HepG2 (cell line): Measurements from ENCODE around the gene AKR7A3. TPM values are rescaled to one million over a fixed set of nuclear protein-coding genes. Genes with fewer than 3 reads are reported as not detected.

Experiments used
- ATAC-seq: fragments of 200-7000 bp; cut with Tn5 transposase; 3 replicates; pipeline ENCODE4 v1.9.1; 2020; ENCODE audit warnings: mild to moderate bottlenecking, moderate library complexity
- BruUV-seq: library from RNA; stranded (reverse); fragments of 400-500 nt; replicated peaks from 2 replicates; lab custom pipeline; 2021; lab: Mats Ljungman, UMichigan
- CTCF ChIA-PET: fragments of 300-600 bp; formaldehyde crosslinking; extraction: SDS; loops from one replicate; lab custom pipeline; 2021; ENCODE audit warnings: low total read pairs, inconsistent platforms, low intra/inter-chr PET ratio; lab: Yijun Ruan, JAX
- POLR2A ChIA-PET: fragments of 350-600 bp; sonication (Branson Sonifier 250); formaldehyde crosslinking; loops from one replicate; lab custom pipeline; 2020; ENCODE audit warnings: antibody characterized with exemption, inconsistent platforms; lab: Yijun Ruan, JAX
- DNase-seq: peaks from one replicate; pipeline ENCODE4 v3.0.0-alpha.2; 2015; ENCODE audit warnings: low spot score
- FAIRE-seq: peaks from 3 replicates; lab custom pipeline; 2011; peaks lifted over from hg19 to GRCh38; lab: Jason Lieb, UNC
- H2AFZ ChIP-seq: one replicate; pipeline ENCODE4 v1.6.1; 2011; ENCODE audit warnings: low read length, inconsistent platforms
- H3K27ac ChIP-seq: fragments of 300-600 bp; 3 replicates; pipeline ENCODE4 v1.8.0; 2011; ENCODE audit warnings: mixed run types, mild to moderate bottlenecking, mixed read lengths, low read length, inconsistent platforms; ENCODE audit not compliant: insufficient read depth; ENCODE audit errors: extremely low read length
- H3K27me3 ChIP-seq, 2 experiments: fragments of 200-600 bp in 1 of 2; 2 replicates in 1 of 2; 3 replicates in 1 of 2; pipeline versions ENCODE4 v1.6.0 to v1.8.0; 2011; ENCODE audit warnings: low read length in 2 of 2, mild to moderate bottlenecking in 2 of 2, moderate library complexity in 2 of 2, inconsistent platforms in 1 of 2; ENCODE audit not compliant: insufficient read depth in 2 of 2, control insufficient read depth in 1 of 2
- H3K36me3 ChIP-seq, 2 experiments: fragments of 200-600 bp in 1 of 2; replicated peaks in 1 of 2; 2 replicates in 1 of 2; 3 replicates in 1 of 2; pipeline versions ENCODE4 v1.5.1 to v1.8.0; 2011; ENCODE audit warnings: low read length in 2 of 2, inconsistent platforms in 1 of 2; ENCODE audit not compliant: insufficient read depth in 2 of 2, control insufficient read depth in 1 of 2
- H3K4me1 ChIP-seq: 2 replicates; pipeline ENCODE4 v1.5.1; 2012; ENCODE audit warnings: low read length, inconsistent platforms; ENCODE audit not compliant: insufficient read depth
- H3K4me2 ChIP-seq: 2 replicates; pipeline ENCODE4 v1.6.0; 2011; ENCODE audit warnings: low read depth, low read length, inconsistent platforms
- H3K4me3 ChIP-seq, 3 experiments: fragments of 200-600 bp in 1 of 3; sonication (generic), shearing (Covaris generic) in 1 of 3; replicated peaks in 1 of 3; 2 replicates each; pipeline ENCODE4 v1.5.1; 2011 to 2016; ENCODE audit warnings: low read length in 3 of 3, inconsistent platforms in 2 of 3, low read depth in 2 of 3, mild to moderate bottlenecking in 2 of 3, control low read depth in 1 of 3, mixed read lengths in 1 of 3; ENCODE audit not compliant: insufficient read depth in 1 of 3
- H3K79me2 ChIP-seq: one replicate; pipeline ENCODE4 v1.6.1; 2011; ENCODE audit warnings: low read length, inconsistent platforms; ENCODE audit not compliant: insufficient read depth
- H3K9ac ChIP-seq: 2 replicates; pipeline ENCODE4 v1.6.0; 2011; ENCODE audit warnings: mild to moderate bottlenecking, low read depth, low read length, inconsistent platforms; ENCODE audit not compliant: insufficient read depth
- H3K9me3 ChIP-seq: 2 replicates; pipeline ENCODE4 v1.5.1; 2012; ENCODE audit warnings: mild to moderate bottlenecking, low read length
- H4K20me1 ChIP-seq: 2 replicates; pipeline ENCODE4 v1.6.0; 2011; ENCODE audit warnings: inconsistent platforms, mild to moderate bottlenecking, low read length, moderate library complexity; ENCODE audit not compliant: insufficient read depth
- DPF2 ChIP-seq: sonication (generic); formaldehyde crosslinking; IDR thresholded peaks from 2 replicates; pipeline ENCODE4 v1.4.0; 2020; ENCODE audit warnings: mild to moderate bottlenecking, low read depth, missing genetic modification reagents, borderline replicate concordance
- EED ChIP-seq: sonication (generic); formaldehyde crosslinking; IDR thresholded peaks from 2 replicates; pipeline ENCODE4 v1.5.0; 2020; ENCODE audit warnings: mild to moderate bottlenecking, missing genetic modification reagents
- ELF3 ChIP-seq: IDR thresholded peaks from 2 replicates; pipeline ENCODE4 v1.6.1; 2016; ENCODE audit warnings: missing genetic modification reagents, missing compliant biosample characterization
- KAT8 ChIP-seq: IDR thresholded peaks from 2 replicates; pipeline ENCODE4 v1.6.1; 2016; ENCODE audit warnings: missing genetic modification reagents, missing compliant biosample characterization
- NCOR1 ChIP-seq: fragments of 200-600 bp; sonication (generic); IDR thresholded peaks from 2 replicates; pipeline ENCODE4 v1.7.0; 2017; ENCODE audit warnings: antibody characterized with exemption, low read length, borderline replicate concordance
- POGZ ChIP-seq: sonication (generic); formaldehyde crosslinking; IDR thresholded peaks from 2 replicates; pipeline ENCODE4 v1.4.0; 2020; ENCODE audit warnings: mild to moderate bottlenecking, missing genetic modification reagents
- RXRB ChIP-seq: IDR thresholded peaks from 2 replicates; pipeline ENCODE4 v1.6.1; 2016; ENCODE audit warnings: borderline replicate concordance, missing genetic modification reagents, missing compliant biosample characterization
- SMARCC2 ChIP-seq: fragments of 450-650 bp; IDR thresholded peaks from 2 replicates; pipeline ENCODE4 v1.6.1; 2017; ENCODE audit warnings: antibody characterized with exemption, mild to moderate bottlenecking
- SNAPC2 ChIP-seq: sonication (generic); formaldehyde crosslinking; IDR thresholded peaks from 2 replicates; pipeline ENCODE4 v1.8.1; 2022; ENCODE audit warnings: mild to moderate bottlenecking, missing genetic modification reagents
- YY1 ChIP-seq: IDR thresholded peaks from 2 replicates; pipeline ENCODE4 v1.6.1; 2011; ENCODE audit warnings: low read length, low read depth, moderate library complexity, mild to moderate bottlenecking; ENCODE audit not compliant: insufficient read depth, insufficient replicate concordance
- ZBTB26 ChIP-seq: IDR thresholded peaks from 2 replicates; pipeline ENCODE4 v1.6.1; 2016; ENCODE audit warnings: missing compliant biosample characterization, missing genetic modification reagents, borderline replicate concordance
- ZHX2 ChIP-seq, 2 experiments: sonication (generic) in 1 of 2; formaldehyde crosslinking in 1 of 2; IDR thresholded peaks; 2 replicates each; pipeline versions ENCODE4 v1.6.1 to v1.9.0; 2014 to 2022; ENCODE audit warnings: antibody characterized with exemption in 1 of 2, borderline replicate concordance in 1 of 2, inconsistent platforms in 1 of 2, low read depth in 1 of 2, missing genetic modification reagents in 1 of 2
- ZNF160 ChIP-seq: sonication (generic); formaldehyde crosslinking; IDR thresholded peaks from 2 replicates; pipeline ENCODE4 v1.8.0; 2022; ENCODE audit warnings: mild to moderate bottlenecking, inconsistent platforms, missing genetic modification reagents
- ZNF234 ChIP-seq: sonication (generic); formaldehyde crosslinking; conservative IDR thresholded peaks from 2 replicates; pipeline ENCODE4 v1.5.1; 2020; ENCODE audit warnings: mild to moderate bottlenecking, missing genetic modification reagents
- ZNF280D ChIP-seq: sonication (generic); formaldehyde crosslinking; IDR thresholded peaks from 2 replicates; pipeline ENCODE4 v1.5.1; 2020; ENCODE audit warnings: mild to moderate bottlenecking, missing genetic modification reagents
- ZNF557 ChIP-seq: sonication (generic); formaldehyde crosslinking; IDR thresholded peaks from 2 replicates; pipeline ENCODE4 v1.4.0; 2020; ENCODE audit warnings: missing genetic modification reagents
- WGBS: methylation state at CpG from one replicate; pipeline ENCODE4 v1.1.6; 2017; ENCODE audit warnings: low lambda C conversion rate; 5-methylcytosine and 5-hydroxymethylcytosine counted together
- in situ Hi-C: cut with HindIII; loops from 2 replicates; pipeline ENCODE4 v1.10.0; 2017; ENCODE audit warnings: low pct_unique_long_range_greater_than_20kb; ENCODE audit not compliant: extremely low pct_ligation_motif_present
- intact Hi-C: fragments of 100-400 bp; cut with micrococcal nuclease; formaldehyde crosslinking; loops from one replicate; pipeline ENCODE4 v1.10.0; 2022; ENCODE audit not compliant: unreplicated experiment
- polyA plus RNA-seq, 8 experiments: library from polyadenylated mRNA; depleted of rRNA in 3 of 8; stranded (reverse) in 7 of 8; unstranded in 1 of 8; fragments of >200 nt; fragmentation: Illumina TruSeq in 4 of 8; extraction: Trizol in 4 of 8; gene quantifications; 2 replicates each; pipeline versions ENCODE4 v1.2.1 to v1.2.3, GENCODE V29; 2011 to 2016; ENCODE audit warnings: low read depth in 4 of 8, missing spikeins in 1 of 8, mixed read lengths in 1 of 8; ENCODE audit not compliant: insufficient read depth in 1 of 8
- total RNA-seq, 5 experiments: library from RNA; depleted of rRNA; stranded (reverse); fragments of >200 nt; fragmentation: Illumina TruSeq; extraction: Trizol; gene quantifications; 2 replicates each; pipeline ENCODE4 v1.2.3, GENCODE V29; 2016; ENCODE audit warnings: low read depth in 1 of 5

The AKR7A3 gene
- total and polyA plus RNA-seq, 2 of the 13 experiments (the other 11 are each of a cell fraction or from before 2014, with no cell fraction given), result 0.58 to 1.00 TPM

GRCh38 chr1:19274636-19275035 lies 13.9 kb downstream of the AKR7A3 start:
- Histone ChIP-seq H3K4me3 (no peak overlapping the region), H3K27ac (no peak overlapping the region), H3K79me2 (no peaks in the 10 kb centered on the region), H3K27me3 (no peaks in the 10 kb centered on the region), H3K9me3 (no peaks in the 10 kb centered on the region), H4K20me1 (no peaks in the 10 kb centered on the region), H3K4me2 (no peak overlapping the region), H3K9ac (no peak overlapping the region), H2AFZ (no peak overlapping the region), H3K36me3 (no peaks in the 10 kb centered on the region), H3K4me1 (peaks cover 38% of the 10 kb centered on the region)
- no peak for FAIRE-seq
- no peak for TF ChIP-seq SNAPC2 (CRISPR knock-in tag)
- TF ChIP-seq KAT8, result no peak
- TF ChIP-seq ZNF160 (CRISPR knock-in tag), result no peak
- no peak for TF ChIP-seq NCOR1
- TF ChIP-seq ZNF280D (CRISPR knock-in tag), result no peak
- no peak for TF ChIP-seq ELF3 (CRISPR knock-in tag)
- no peak for TF ChIP-seq ZNF557
- TF ChIP-seq ZBTB26 (CRISPR knock-in tag), result no peak
- no peak for TF ChIP-seq YY1
- TF ChIP-seq EED (CRISPR knock-in tag), result no peak
- TF ChIP-seq ZNF234 (CRISPR knock-in tag), result no peak
- TF ChIP-seq POGZ (CRISPR knock-in tag), result no peak
- no peak for TF ChIP-seq ZHX2 (IDR thresholded peaks at IDR 0.05; ENCODE audit: low read depth)
- no peak for TF ChIP-seq ZHX2 (CRISPR knock-in tag; IDR thresholded peaks at IDR 0.05; ENCODE audit: borderline replicate concordance)
- TF ChIP-seq RXRB, result no peak
- TF ChIP-seq DPF2 (CRISPR knock-in tag), result no peak
- TF ChIP-seq SMARCC2, result no peak
- 94% methylated on average over 5 of the region's 5 CpGs for WGBS
- BruUV-seq, result no TSS peak
- DNase-seq, result no peak
- ChIA-PET POLR2A (no interaction called here), CTCF (no interaction called here)
- ATAC-seq, result no peak
- intact Hi-C loops (no loop called here), in situ Hi-C loops (no loop called here)
